Endodermal cell (in vitro differentiated cells): Measurements from ENCODE around the gene DNAH2. TPM values are rescaled to one million over a fixed set of nuclear protein-coding genes. Genes with fewer than 3 reads are reported as not detected.

ENCODE experiments used
- DNase-seq: peaks from one replicate; pipeline ENCODE4 v3.0.0-alpha.2; 2017
- H3K27ac ChIP-seq: 2 replicates; pipeline ENCODE4 v1.5.1; 2013; ENCODE audit warnings: mild to moderate bottlenecking, low read depth, low read length, moderate library complexity
- H3K27me3 ChIP-seq: 2 replicates; pipeline ENCODE4 v1.6.1; 2013; ENCODE audit warnings: mild to moderate bottlenecking, low read length, moderate library complexity; ENCODE audit not compliant: insufficient read depth, control insufficient read depth, poor library complexity, severe bottlenecking
- H3K36me3 ChIP-seq: 2 replicates; pipeline ENCODE4 v1.7.0; 2013; ENCODE audit warnings: mild to moderate bottlenecking, low read length, moderate library complexity; ENCODE audit not compliant: control insufficient read depth, insufficient read depth
- H3K4me1 ChIP-seq: one replicate; pipeline ENCODE4 v1.7.0; 2013; ENCODE audit warnings: low read length; ENCODE audit not compliant: control insufficient read depth, insufficient read depth
- H3K4me3 ChIP-seq: 2 replicates; pipeline ENCODE4 v1.5.1; 2013; ENCODE audit warnings: mild to moderate bottlenecking, low read length, moderate library complexity
- H3K9ac ChIP-seq: 2 replicates; pipeline ENCODE4 v1.6.1; 2013; ENCODE audit warnings: mild to moderate bottlenecking, low read length, moderate library complexity; ENCODE audit not compliant: poor library complexity, severe bottlenecking; ENCODE audit errors: extremely low read depth
- H3K9me3 ChIP-seq: 2 replicates; pipeline ENCODE4 v1.6.1; 2013; ENCODE audit warnings: mild to moderate bottlenecking, low read length, moderate library complexity; ENCODE audit not compliant: control insufficient read depth
- H3K27ac Mint-ChIP-seq: 2 replicates; pipeline ENCODE4 v1.8.0; 2020; ENCODE audit warnings: mixed read lengths
- H3K27me3 Mint-ChIP-seq: 2 replicates; pipeline ENCODE4 v1.8.0; 2021; ENCODE audit warnings: mild to moderate bottlenecking, mixed read lengths; ENCODE audit not compliant: insufficient read depth
- H3K36me3 Mint-ChIP-seq: 2 replicates; pipeline ENCODE4 v1.8.0; 2020; ENCODE audit warnings: low read depth, mixed read lengths
- H3K4me1 Mint-ChIP-seq: 2 replicates; pipeline ENCODE4 v1.8.0; 2020; ENCODE audit warnings: mixed read lengths
- H3K4me3 Mint-ChIP-seq: 2 replicates; pipeline ENCODE4 v1.8.0; 2020; ENCODE audit warnings: mild to moderate bottlenecking, moderate library complexity, mixed read lengths
- H3K9me3 Mint-ChIP-seq: 2 replicates; pipeline ENCODE4 v1.8.0; 2020; ENCODE audit warnings: mild to moderate bottlenecking, mixed read lengths
- WGBS, 2 experiments: methylation state at CpG; one replicate each; pipeline versions ENCODE4 v1.1.5 to v1.1.7; 2013; ENCODE audit warnings: missing lambda C conversion rate in 2 of 2, mixed read lengths in 1 of 2; ENCODE audit not compliant: insufficient coverage in 1 of 2, insufficient read length in 1 of 2; 5-methylcytosine and 5-hydroxymethylcytosine counted together
- long read RNA-seq, 4 experiments: library from polyadenylated mRNA in 2 of 4; library from RNA in 1 of 4; library from capped mRNA in 1 of 4; stranded (forward) in 3 of 4; unstranded in 1 of 4; transcript quantifications; one replicate each; pipeline ENCODE4 v2.0.0, GENCODE V29; 2020 to 2021; ENCODE audit warnings: inconsistent platforms in 1 of 4
- polyA plus RNA-seq, 2 experiments: library from polyadenylated mRNA; stranded (reverse); fragments of 50-300 nt; gene quantifications; one replicate each; pipeline ENCODE4 v1.2.3, GENCODE V29; 2013
- total RNA-seq, 2 donors: library from RNA; stranded (reverse); fragmentation: NEBNext Ultra II Directional in 1 of 2; extraction: Animal tissue kit (Norgen Biotek cat#: 25700) in 1 of 2; gene quantifications; 2 replicates in 1 of 2; 3 replicates in 1 of 2; pipeline ENCODE4 v1.2.1, GENCODE V29; 2021
- TF ChIP-seq, protein P1 (sequence below): fragments of 200-600 bp; sonication (generic); conservative IDR thresholded peaks from 2 replicates; pipeline ENCODE4 v1.5.0; 2021; ENCODE audit warnings: antibody characterized with exemption, mild to moderate bottlenecking

DNAH2 gene, protein sequence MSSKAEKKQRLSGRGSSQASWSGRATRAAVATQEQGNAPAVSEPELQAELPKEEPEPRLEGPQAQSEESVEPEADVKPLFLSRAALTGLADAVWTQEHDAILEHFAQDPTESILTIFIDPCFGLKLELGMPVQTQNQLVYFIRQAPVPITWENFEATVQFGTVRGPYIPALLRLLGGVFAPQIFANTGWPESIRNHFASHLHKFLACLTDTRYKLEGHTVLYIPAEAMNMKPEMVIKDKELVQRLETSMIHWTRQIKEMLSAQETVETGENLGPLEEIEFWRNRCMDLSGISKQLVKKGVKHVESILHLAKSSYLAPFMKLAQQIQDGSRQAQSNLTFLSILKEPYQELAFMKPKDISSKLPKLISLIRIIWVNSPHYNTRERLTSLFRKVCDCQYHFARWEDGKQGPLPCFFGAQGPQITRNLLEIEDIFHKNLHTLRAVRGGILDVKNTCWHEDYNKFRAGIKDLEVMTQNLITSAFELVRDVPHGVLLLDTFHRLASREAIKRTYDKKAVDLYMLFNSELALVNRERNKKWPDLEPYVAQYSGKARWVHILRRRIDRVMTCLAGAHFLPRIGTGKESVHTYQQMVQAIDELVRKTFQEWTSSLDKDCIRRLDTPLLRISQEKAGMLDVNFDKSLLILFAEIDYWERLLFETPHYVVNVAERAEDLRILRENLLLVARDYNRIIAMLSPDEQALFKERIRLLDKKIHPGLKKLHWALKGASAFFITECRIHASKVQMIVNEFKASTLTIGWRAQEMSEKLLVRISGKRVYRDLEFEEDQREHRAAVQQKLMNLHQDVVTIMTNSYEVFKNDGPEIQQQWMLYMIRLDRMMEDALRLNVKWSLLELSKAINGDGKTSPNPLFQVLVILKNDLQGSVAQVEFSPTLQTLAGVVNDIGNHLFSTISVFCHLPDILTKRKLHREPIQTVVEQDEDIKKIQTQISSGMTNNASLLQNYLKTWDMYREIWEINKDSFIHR (N-terminal part only)
- total RNA-seq: under 1 TPM; 0.42 to 0.69 TPM
- polyA plus RNA-seq (2013, experiment 1 of 2): 0.46 TPM
- polyA plus RNA-seq (2013, experiment 2 of 2): 0.75 TPM
- long read RNA-seq, experiment 1, partial matches to known transcripts: 0 of 2 reads
- long read RNA-seq, experiment 1, other reads (novel, unspliced or antisense): 2 of 2 reads
- long read RNA-seq, experiment 2, partial matches to known transcripts: 1 of 3 reads
- long read RNA-seq, experiment 2, other reads (novel, unspliced or antisense): 2 of 3 reads
- long read RNA-seq, experiment 3, partial matches to known transcripts: 0 of 1 reads
- long read RNA-seq, experiment 3, other reads (novel, unspliced or antisense): 1 of 1 reads
- long read RNA-seq, experiment 4: 0 reads

- no peaks in the 10 kb centered on the region for H3K36me3 ChIP-seq
- Mint-ChIP-seq H3K27ac (peak within 1 kb of the TSS; percentile 76), H3K36me3 (no peaks in the 10 kb centered on the region), H3K4me3 (peak within 1 kb of the TSS; percentile 73), H3K9me3 (no peaks in the 10 kb centered on the region), H3K27me3 (peaks cover 50% of the 10 kb centered on the region), H3K4me1 (peaks cover 25% of the 10 kb centered on the region)
- DNase-seq: peak; percentile 99
- H3K4me1 ChIP-seq: peaks cover 2% of the 10 kb centered on the region
- peak within 1 kb of the TSS; percentile 38 for H3K9ac ChIP-seq
- H3K27me3 ChIP-seq: peaks cover 26% of the 10 kb centered on the region
- WGBS, 2 experiments: 0% methylated on average over 15 to 62 of the region's 64 CpGs
- H3K4me3 ChIP-seq: peak within 1 kb of the TSS; percentile 86
- H3K27ac ChIP-seq: peak within 1 kb of the TSS; percentile 82
- TF ChIP-seq, protein P1, sequence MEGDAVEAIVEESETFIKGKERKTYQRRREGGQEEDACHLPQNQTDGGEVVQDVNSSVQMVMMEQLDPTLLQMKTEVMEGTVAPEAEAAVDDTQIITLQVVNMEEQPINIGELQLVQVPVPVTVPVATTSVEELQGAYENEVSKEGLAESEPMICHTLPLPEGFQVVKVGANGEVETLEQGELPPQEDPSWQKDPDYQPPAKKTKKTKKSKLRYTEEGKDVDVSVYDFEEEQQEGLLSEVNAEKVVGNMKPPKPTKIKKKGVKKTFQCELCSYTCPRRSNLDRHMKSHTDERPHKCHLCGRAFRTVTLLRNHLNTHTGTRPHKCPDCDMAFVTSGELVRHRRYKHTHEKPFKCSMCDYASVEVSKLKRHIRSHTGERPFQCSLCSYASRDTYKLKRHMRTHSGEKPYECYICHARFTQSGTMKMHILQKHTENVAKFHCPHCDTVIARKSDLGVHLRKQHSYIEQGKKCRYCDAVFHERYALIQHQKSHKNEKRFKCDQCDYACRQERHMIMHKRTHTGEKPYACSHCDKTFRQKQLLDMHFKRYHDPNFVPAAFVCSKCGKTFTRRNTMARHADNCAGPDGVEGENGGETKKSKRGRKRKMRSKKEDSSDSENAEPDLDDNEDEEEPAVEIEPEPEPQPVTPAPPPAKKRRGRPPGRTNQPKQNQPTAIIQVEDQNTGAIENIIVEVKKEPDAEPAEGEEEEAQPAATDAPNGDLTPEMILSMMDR: peak; percentile 64
- H3K9me3 ChIP-seq: no peaks in the 10 kb centered on the region
Observed at GRCh38 chr17:7716901-7717755, at the start of gene DNAH2. DNAH2 (plus strand) TSS chr17:7717744; CDS start chr17:7719735, 1,991 bp downstream.

GRCh38 chr17:7668482-7668881 is 49.1 kb upstream of the DNAH2 start:
- WGBS, 2 experiments: 89 to 94% methylated on average over 6 to 7 of the region's 7 CpGs
- Histone ChIP-seq H3K4me3 (no peak overlapping the region), H3K4me1 (no peaks in the 10 kb centered on the region), H3K9me3 (peaks cover 6% of the 10 kb centered on the region), H3K27ac (no peak overlapping the region), H3K36me3 (peaks cover 23% of the 10 kb centered on the region), H3K9ac (no peak overlapping the region), H3K27me3 (no peaks in the 10 kb centered on the region)
- no peak overlapping the region for H3K27ac Mint-ChIP-seq
- DNase-seq: no peak
- peaks cover 3% of the 10 kb centered on the region for H3K9me3 Mint-ChIP-seq
- H3K27me3 Mint-ChIP-seq: no peaks in the 10 kb centered on the region
- H3K4me3 Mint-ChIP-seq: no peak overlapping the region
- TF ChIP-seq, protein P1: no peak
- H3K36me3 Mint-ChIP-seq: peaks cover 51% of the 10 kb centered on the region
- H3K4me1 Mint-ChIP-seq: peaks cover 11% of the 10 kb centered on the region
